ENCODE results near the gene AUTS2. TPM values are rescaled to one million over a fixed set of nuclear protein-coding genes. Genes with fewer than 3 reads are reported as not detected.

Gene AUTS2
- total RNA-seq, 1 donor from 2014 or later, result 94.1 TPM

GRCh38 chr7:70730451-70731110, 1132.3 kb downstream of the AUTS2 start:
- no peak overlapping the region for H3K27ac Mint-ChIP-seq
- H3K36me3 Mint-ChIP-seq, result peaks cover 18% of the 10 kb centered on the region
- TF ChIP-seq, protein P1, sequence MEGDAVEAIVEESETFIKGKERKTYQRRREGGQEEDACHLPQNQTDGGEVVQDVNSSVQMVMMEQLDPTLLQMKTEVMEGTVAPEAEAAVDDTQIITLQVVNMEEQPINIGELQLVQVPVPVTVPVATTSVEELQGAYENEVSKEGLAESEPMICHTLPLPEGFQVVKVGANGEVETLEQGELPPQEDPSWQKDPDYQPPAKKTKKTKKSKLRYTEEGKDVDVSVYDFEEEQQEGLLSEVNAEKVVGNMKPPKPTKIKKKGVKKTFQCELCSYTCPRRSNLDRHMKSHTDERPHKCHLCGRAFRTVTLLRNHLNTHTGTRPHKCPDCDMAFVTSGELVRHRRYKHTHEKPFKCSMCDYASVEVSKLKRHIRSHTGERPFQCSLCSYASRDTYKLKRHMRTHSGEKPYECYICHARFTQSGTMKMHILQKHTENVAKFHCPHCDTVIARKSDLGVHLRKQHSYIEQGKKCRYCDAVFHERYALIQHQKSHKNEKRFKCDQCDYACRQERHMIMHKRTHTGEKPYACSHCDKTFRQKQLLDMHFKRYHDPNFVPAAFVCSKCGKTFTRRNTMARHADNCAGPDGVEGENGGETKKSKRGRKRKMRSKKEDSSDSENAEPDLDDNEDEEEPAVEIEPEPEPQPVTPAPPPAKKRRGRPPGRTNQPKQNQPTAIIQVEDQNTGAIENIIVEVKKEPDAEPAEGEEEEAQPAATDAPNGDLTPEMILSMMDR (conservative IDR thresholded peaks at IDR 0.05), result no peak
- H3K27me3 Mint-ChIP-seq, result no peaks in the 10 kb centered on the region
- H3K9me3 Mint-ChIP-seq, result no peaks in the 10 kb centered on the region
- DNase-seq (ENCODE audit: extremely low spot score, unreplicated experiment), result no peak
- H3K4me3 Mint-ChIP-seq, result no peak overlapping the region
- peaks cover 51% of the 10 kb centered on the region for H3K4me1 Mint-ChIP-seq (ENCODE audit: unreplicated experiment)

DNA sequence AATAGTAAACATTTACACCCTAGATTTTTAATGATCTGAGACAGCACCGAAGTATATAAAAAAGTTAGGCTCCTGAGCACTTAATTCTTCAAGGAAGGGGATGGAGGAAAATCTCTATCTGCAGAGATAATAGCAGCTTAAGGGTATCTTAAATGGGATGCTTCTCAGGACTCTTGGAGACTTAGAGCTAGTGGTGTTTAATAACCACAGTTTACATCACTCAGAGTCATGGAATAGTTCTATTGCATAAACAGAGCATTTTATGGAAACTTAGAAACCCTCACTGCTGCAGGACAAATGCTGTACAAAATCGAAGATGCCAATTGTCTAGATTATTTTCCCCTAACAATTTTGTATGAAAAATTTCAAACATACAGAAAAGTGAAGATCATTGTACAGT, 1134.8 kb downstream of the AUTS2 start:
- Mint-ChIP-seq H3K9me3 (no peaks in the 10 kb centered on the region), H3K4me1 (ENCODE audit: unreplicated experiment) (peaks cover 53% of the 10 kb centered on the region), H3K27me3 (no peaks in the 10 kb centered on the region), H3K36me3 (peaks cover 15% of the 10 kb centered on the region), H3K4me3 (no peak overlapping the region), H3K27ac (no peak overlapping the region)
- no peak for DNase-seq (ENCODE audit: extremely low spot score, unreplicated experiment)
- TF ChIP-seq, protein P1 (conservative IDR thresholded peaks at IDR 0.05), result no peak

- Mint-ChIP-seq H3K27ac (peak overlapping the region; percentile 18), H3K4me3 (no peak overlapping the region), H3K36me3 (peaks cover 19% of the 10 kb centered on the region), H3K9me3 (peaks cover 4% of the 10 kb centered on the region), H3K27me3 (no peaks in the 10 kb centered on the region), H3K4me1 (ENCODE audit: unreplicated experiment) (peaks cover 54% of the 10 kb centered on the region)
- DNase-seq (ENCODE audit: extremely low spot score, unreplicated experiment), result no peak
- TF ChIP-seq, protein P1 (conservative IDR thresholded peaks at IDR 0.05), result no peak
These were observed 1136.1 kb downstream of the AUTS2 start for GRCh38 chr7:70734411-70734810.

- H3K27ac Mint-ChIP-seq, result no peak overlapping the region
- H3K27me3 Mint-ChIP-seq, result no peaks in the 10 kb centered on the region
- peaks cover 16% of the 10 kb centered on the region for H3K36me3 Mint-ChIP-seq
- H3K9me3 Mint-ChIP-seq, result peaks cover 4% of the 10 kb centered on the region
- no peak overlapping the region for H3K4me3 Mint-ChIP-seq
- H3K4me1 Mint-ChIP-seq (ENCODE audit: unreplicated experiment), result peaks cover 61% of the 10 kb centered on the region
- TF ChIP-seq, protein P1 (conservative IDR thresholded peaks at IDR 0.05), result no peak
- no peak for DNase-seq (ENCODE audit: extremely low spot score, unreplicated experiment)
These were observed 1137.0 kb downstream of the AUTS2 start for GRCh38 chr7:70735313-70735712.

DNA sequence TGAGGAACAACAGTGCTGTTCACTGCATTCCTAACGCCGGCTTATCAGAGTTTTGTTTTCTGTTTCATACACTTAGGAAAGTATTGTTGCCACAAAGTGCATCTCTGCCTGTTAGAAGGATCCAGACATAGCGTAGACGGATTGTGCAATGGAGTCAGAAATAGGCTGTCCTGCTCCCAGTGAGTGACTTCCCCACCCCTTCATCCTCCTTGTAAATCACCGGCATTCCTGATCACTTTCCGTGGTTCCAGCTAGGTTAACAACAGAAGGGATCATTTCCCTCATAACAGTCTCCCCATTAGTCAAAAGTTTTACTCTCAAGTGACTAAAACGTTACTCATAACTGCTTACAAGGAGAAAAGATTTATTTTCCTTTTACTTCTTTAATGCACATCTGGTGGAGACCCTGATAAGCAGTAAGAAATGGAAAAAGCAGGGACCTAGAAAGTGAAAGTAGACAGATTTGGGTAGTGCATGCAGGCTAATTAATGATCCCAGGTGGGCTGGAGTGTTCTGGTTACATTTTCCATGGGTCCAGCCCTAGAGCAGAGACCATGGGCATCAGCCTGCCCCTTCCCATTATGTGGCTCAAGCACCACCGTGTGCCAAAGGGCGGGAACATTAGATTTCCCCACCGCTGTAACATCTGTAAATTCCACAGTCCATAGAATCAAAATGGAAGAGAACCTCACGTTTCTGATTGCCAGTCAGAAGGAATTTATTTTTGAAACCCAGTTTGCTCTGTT, 1138.6 kb downstream of the AUTS2 start:
- no peak for DNase-seq (ENCODE audit: extremely low spot score, unreplicated experiment)
- H3K4me1 Mint-ChIP-seq (ENCODE audit: unreplicated experiment), result peaks cover 65% of the 10 kb centered on the region
- H3K36me3 Mint-ChIP-seq, result peaks cover 11% of the 10 kb centered on the region
- no peaks in the 10 kb centered on the region for H3K27me3 Mint-ChIP-seq
- peak overlapping the region; percentile 39 for H3K4me3 Mint-ChIP-seq
- H3K27ac Mint-ChIP-seq, result peak overlapping the region; percentile 90
- TF ChIP-seq, protein P1 (conservative IDR thresholded peaks at IDR 0.05), result no peak
- peaks cover 4% of the 10 kb centered on the region for H3K9me3 Mint-ChIP-seq
